ENCODE data around the gene TSPEAR.
"Not testable (repeated sequence)": the region's sequence is repeated elsewhere in the genome, so short reads cannot be mapped to it uniquely, and the experiment has no call there.

GRCh38 chr21:44627831-44628233 is 83.5 kb downstream of the TSPEAR start:
- not testable (repeated sequence) for TF ChIP-seq CTCF, POLR2A, EP300, POLR2AphosphoS5 (IDR thresholded peaks at IDR 0.05)
